AG10803 (cell line): ENCODE results near the gene SELENOV.

Source experiments
- DNase-seq: peaks from one replicate; pipeline ENCODE4 v3.0.0; 2010; ENCODE audit warnings: low read depth
- H3K4me3 ChIP-seq: 2 replicates; pipeline ENCODE4 v1.5.1; 2011; ENCODE audit warnings: mild to moderate bottlenecking, low read length, control low read depth
- CTCF ChIP-seq: conservative IDR thresholded peaks from 2 replicates; pipeline ENCODE4 v1.5.1; 2011; ENCODE audit warnings: mild to moderate bottlenecking, low read length, control low read depth, inconsistent platforms

The SELENOV gene, protein sequence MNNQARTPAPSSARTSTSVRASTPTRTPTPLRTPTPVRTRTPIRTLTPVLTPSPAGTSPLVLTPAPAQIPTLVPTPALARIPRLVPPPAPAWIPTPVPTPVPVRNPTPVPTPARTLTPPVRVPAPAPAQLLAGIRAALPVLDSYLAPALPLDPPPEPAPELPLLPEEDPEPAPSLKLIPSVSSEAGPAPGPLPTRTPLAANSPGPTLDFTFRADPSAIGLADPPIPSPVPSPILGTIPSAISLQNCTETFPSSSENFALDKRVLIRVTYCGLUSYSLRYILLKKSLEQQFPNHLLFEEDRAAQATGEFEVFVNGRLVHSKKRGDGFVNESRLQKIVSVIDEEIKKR

GRCh38 chr19:39514840-39515550 lies at the start of gene SELENOV:
SELENOV (plus strand) TSS chr19:39515139; CDS start chr19:39515213, 74 bp downstream.
- no peak for DNase-seq
- no peak for TF ChIP-seq CTCF
- no peak within 1 kb of the TSS; the same call in 1 of the 2 replicates for H3K4me3 ChIP-seq

DNA sequence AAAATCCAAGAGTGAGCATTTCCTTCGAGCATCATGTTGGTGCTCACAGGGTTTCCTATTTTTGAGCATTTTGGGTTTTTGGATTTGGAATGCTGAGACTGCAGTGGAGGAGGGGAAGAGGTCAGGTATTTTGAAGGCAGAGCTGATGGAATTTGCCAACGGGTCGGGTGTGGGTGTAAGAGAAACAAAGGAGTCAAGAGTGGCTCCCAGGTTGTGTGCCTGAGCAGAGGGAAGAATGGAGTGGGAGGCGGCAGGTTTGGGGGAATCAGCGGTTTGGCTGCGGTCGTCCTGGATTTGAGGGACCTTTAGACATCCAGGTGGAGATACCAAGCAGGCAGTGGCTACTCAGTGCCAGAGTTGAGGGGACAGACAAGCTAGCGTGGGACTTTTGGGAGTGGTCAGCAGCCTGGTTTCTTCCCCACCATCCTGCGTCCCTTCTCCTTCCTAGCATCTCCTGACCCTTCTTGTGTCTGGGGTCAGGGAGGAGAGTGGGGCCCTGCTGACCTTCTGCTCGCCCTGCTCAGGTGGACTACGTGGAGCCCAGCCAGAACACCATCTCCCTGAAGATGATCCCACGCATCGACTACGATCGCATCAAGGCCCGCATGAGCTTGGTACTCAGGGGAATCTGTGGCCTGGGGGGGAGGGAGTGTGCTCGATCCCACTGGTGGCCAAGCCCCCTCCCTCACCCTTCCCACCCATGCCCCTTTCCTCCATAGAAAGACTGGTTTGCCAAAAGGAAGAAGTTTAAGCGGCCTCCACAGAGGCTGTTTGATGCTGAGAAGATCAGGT lies 48.8 kb upstream of the SELENOV start:
- no peak for TF ChIP-seq CTCF
- DNase-seq = no peak
- H3K4me3 ChIP-seq = no peak overlapping the region

GRCh38 chr19:39467941-39468340 lies 47.0 kb upstream of the SELENOV start:
- no peak overlapping the region for H3K4me3 ChIP-seq
- TF ChIP-seq CTCF = no peak
- DNase-seq = no peak

DNA sequence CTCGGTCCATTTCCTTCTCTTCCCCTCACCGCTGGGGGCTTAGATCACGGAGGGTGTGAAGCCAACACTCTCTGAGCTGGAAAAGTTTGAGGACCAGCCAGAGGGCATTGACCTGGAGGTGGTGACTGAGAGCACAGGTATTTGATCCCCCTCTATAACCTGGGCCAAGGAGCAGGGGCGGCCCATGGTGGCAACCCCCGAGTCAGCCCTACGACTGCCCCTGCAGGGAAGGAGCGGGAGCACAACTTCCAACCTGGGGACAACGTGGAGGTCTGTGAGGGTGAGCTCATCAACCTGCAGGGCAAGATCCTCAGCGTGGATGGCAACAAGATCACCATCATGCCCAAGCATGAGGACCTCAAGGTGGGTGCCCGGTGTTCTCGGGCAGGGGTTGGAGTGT lies 45.9 kb upstream of the SELENOV start:
- no peak for DNase-seq
- no peak overlapping the region for H3K4me3 ChIP-seq
- no peak for TF ChIP-seq CTCF

DNA sequence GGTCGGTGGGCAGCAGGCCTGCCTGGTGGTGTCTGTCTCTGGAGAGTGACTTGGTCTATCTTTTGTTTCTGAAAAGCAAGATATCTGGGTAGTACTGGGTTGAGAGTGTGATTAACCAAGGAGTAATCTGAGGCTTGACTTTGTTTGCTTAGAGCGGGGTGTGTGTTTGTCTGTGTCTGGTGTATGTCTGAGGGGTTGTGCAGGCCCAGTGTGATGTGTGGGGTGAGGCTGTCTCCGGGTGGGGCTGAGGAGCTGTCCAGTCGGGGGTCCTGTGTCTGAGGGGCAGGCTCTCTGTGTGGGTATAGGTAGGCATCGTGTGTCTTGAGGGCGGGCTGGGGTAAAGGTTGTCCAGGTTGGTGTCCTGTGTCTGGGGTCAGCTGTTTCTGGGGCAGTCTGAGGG lies 45.4 kb upstream of the SELENOV start:
- DNase-seq = no peak
- TF ChIP-seq CTCF = no peak
- H3K4me3 ChIP-seq = no peak overlapping the region

DNA sequence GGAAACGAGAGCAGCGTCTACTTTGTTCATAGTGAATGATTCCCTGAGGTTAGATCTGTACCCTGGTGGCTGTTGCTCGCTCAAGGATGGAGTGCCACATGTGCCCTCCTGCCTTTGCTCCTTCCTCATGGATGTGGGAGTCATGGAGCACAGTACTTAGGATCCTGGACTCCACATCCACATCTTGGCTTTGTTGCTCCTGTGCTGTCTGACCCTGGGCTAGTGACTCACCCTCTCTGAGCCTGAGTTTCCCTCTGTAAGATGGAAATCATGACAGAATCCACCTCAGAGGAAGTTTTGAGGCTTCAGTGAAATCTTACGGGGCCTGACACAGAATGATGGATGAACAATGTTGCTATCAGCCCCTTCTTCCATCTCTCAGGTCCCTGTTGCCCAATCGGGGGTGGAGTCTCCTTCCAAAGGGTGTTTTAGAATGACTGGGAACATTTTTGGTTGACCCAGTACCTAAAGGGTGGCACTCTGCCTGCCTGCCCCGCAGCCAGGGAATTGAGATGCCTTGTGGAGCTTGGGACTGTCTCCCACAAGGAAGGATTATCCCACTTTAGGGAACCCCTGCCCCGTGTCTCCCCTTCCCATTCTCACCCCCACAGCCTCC lies 44.1 kb upstream of the SELENOV start:
- no peak overlapping the region for H3K4me3 ChIP-seq
- TF ChIP-seq CTCF = no peak
- no peak for DNase-seq
